GM12878 (cell line): ENCODE data around the gene CCDC106. TPM values are rescaled to one million over a fixed set of nuclear protein-coding genes. Genes with fewer than 3 reads are reported as not detected.

Experiments
- ATAC-seq: fragments of 200-7000 bp; cut with Tn5 transposase; 3 replicates; pipeline ENCODE4 v1.9.1; 2020; ENCODE audit warnings: mild to moderate bottlenecking, moderate library complexity
- BruUV-seq: library from RNA; stranded (reverse); fragments of 400-500 nt; replicated peaks from 2 replicates; lab custom pipeline; 2021; lab: Mats Ljungman, UMichigan
- CTCF ChIA-PET: fragments of 300-600 bp; sonication (Branson Sonifier 250); formaldehyde crosslinking; extraction: SDS; loops from one replicate; lab custom pipeline; 2021; ENCODE audit warnings: inconsistent platforms; lab: Yijun Ruan, JAX
- POLR2A ChIA-PET: fragments of 350-600 bp; formaldehyde crosslinking; extraction: SDS; loops from one replicate; lab custom pipeline; 2021; ENCODE audit warnings: inconsistent platforms; lab: Charles Lee
- RAD21 ChIA-PET: fragments of 300-600 bp; sonication (Branson Sonifier 250); formaldehyde crosslinking; loops from one replicate; lab custom pipeline; 2023; ENCODE audit warnings: antibody characterized with exemption; ENCODE audit not compliant: unreplicated experiment; lab: Charles Lee
- SMC1A ChIA-PET: fragments of 300-600 bp; sonication (Branson Sonifier 250); formaldehyde crosslinking; loops from one replicate; lab custom pipeline; 2023; ENCODE audit not compliant: unreplicated experiment, uncharacterized antibody; lab: Charles Lee
- DNase-seq: peaks from one replicate; pipeline ENCODE4 v3.0.0-alpha.2; 2011; ENCODE audit warnings: low read depth, low spot score
- FAIRE-seq: peaks from 3 replicates; lab custom pipeline; 2011; peaks lifted over from hg19 to GRCh38; lab: Jason Lieb, UNC
- H2AFZ ChIP-seq: 2 replicates; pipeline ENCODE4 v1.6.0; 2011; ENCODE audit warnings: low read depth, low read length, control low read depth; ENCODE audit not compliant: control insufficient read depth
- H3K27ac ChIP-seq: 2 replicates; pipeline ENCODE4 v1.5.1; 2011; ENCODE audit warnings: control low read depth; ENCODE audit not compliant: control insufficient read depth, insufficient read depth
- H3K27me3 ChIP-seq, 2 experiments: replicated peaks in 1 of 2; 2 replicates each; pipeline versions ENCODE4 v1.6.0 to v1.6.1; 2011; ENCODE audit warnings: low read length in 1 of 2; ENCODE audit not compliant: control insufficient read depth in 2 of 2, insufficient read depth in 2 of 2
- H3K36me3 ChIP-seq, 2 experiments: 2 replicates each; pipeline ENCODE4 v1.5.1; 2011; ENCODE audit warnings: low read length in 1 of 2; ENCODE audit not compliant: control insufficient read depth in 2 of 2, insufficient read depth in 2 of 2
- H3K4me1 ChIP-seq: 2 replicates; pipeline ENCODE4 v1.6.1; 2011; ENCODE audit warnings: mild to moderate bottlenecking, low read length, moderate library complexity, mixed read lengths; ENCODE audit not compliant: control insufficient read depth, insufficient read depth
- H3K4me2 ChIP-seq: 2 replicates; pipeline ENCODE4 v1.6.0; 2011; ENCODE audit warnings: control low read depth; ENCODE audit not compliant: control insufficient read depth, insufficient read depth
- H3K4me3 ChIP-seq: fragments of 200-600 bp; sonication (generic); 2 replicates; pipeline ENCODE4 v1.5.1; 2016
- H3K79me2 ChIP-seq: 2 replicates; pipeline ENCODE4 v1.6.0; 2011; ENCODE audit warnings: low read length; ENCODE audit not compliant: control insufficient read depth, insufficient read depth
- H3K9ac ChIP-seq: 2 replicates; pipeline ENCODE4 v1.8.0; 2011; ENCODE audit warnings: low read length, control low read depth, mixed read lengths; ENCODE audit not compliant: control insufficient read depth, insufficient read depth
- H3K9me3 ChIP-seq: replicated peaks from 3 replicates; pipeline ENCODE4 v1.5.1; 2011; ENCODE audit warnings: mild to moderate bottlenecking, low read length; ENCODE audit not compliant: control insufficient read depth, insufficient read depth
- H4K20me1 ChIP-seq: 2 replicates; pipeline ENCODE4 v1.6.0; 2011; ENCODE audit not compliant: control insufficient read depth, insufficient read depth
- BCLAF1 ChIP-seq: fragments of 450-650 bp; IDR thresholded peaks from 2 replicates; pipeline ENCODE4 v1.6.1; 2017; ENCODE audit warnings: antibody characterized with exemption, mild to moderate bottlenecking, moderate library complexity
- CHD1 ChIP-seq: IDR thresholded peaks from 2 replicates; pipeline ENCODE4 v1.6.1; 2012; ENCODE audit warnings: low read depth, low read length, improper control_type of control experiment
- ESRRA ChIP-seq: IDR thresholded peaks from 2 replicates; pipeline ENCODE4 v1.6.1; 2012; ENCODE audit warnings: mild to moderate bottlenecking, low read length, improper control_type of control experiment
- GABPA ChIP-seq: IDR thresholded peaks from 2 replicates; pipeline ENCODE4 v1.6.1; 2014; ENCODE audit warnings: antibody characterized with exemption, low read depth, mild to moderate bottlenecking, inconsistent platforms
- HDGF ChIP-seq: fragments of 450-650 bp; IDR thresholded peaks from 2 replicates; pipeline ENCODE4 v1.6.1; 2016; ENCODE audit warnings: antibody characterized with exemption
- IKZF1 ChIP-seq: fragments of 450-650 bp; conservative IDR thresholded peaks from 2 replicates; pipeline ENCODE4 v1.6.1; 2017; ENCODE audit warnings: antibody characterized with exemption, mild to moderate bottlenecking
- MXI1 ChIP-seq: fragments of 150-350 bp; IDR thresholded peaks from 2 replicates; pipeline ENCODE4 v1.6.1; 2011; ENCODE audit warnings: low read depth, mild to moderate bottlenecking, inconsistent platforms, low read length, improper control_type of control experiment
- NRF1 ChIP-seq: conservative IDR thresholded peaks from 2 replicates; pipeline ENCODE4 v1.6.1; 2011; ENCODE audit warnings: mild to moderate bottlenecking, low read depth, low read length, improper control_type of control experiment
- SREBF1 ChIP-seq: IDR thresholded peaks from 2 replicates; pipeline ENCODE4 v1.6.1; 2012; ENCODE audit warnings: mild to moderate bottlenecking, low read length
- STAT3 ChIP-seq: IDR thresholded peaks from 2 replicates; pipeline ENCODE4 v1.6.1; 2011; ENCODE audit warnings: low read depth, low read length, improper control_type of control experiment
- WGBS: methylation state at CpG from one replicate; pipeline ENCODE4 v1.1.6; 2016; ENCODE audit warnings: low lambda C conversion rate; ENCODE audit not compliant: insufficient replicate concordance, insufficient coverage; ENCODE audit errors: missing lambda C conversion rate; 5-methylcytosine and 5-hydroxymethylcytosine counted together
- in situ Hi-C: fragments of 300-500 bp; cut with MboI; formaldehyde crosslinking; loops from 9 replicates; pipeline ENCODE4 v1.14.3; 2018; ENCODE audit warnings: mixed read lengths
- intact Hi-C: fragments of 100-400 bp; cut with micrococcal nuclease; formaldehyde crosslinking; loops from one replicate; pipeline ENCODE4 v1.14.2; 2022; ENCODE audit not compliant: unreplicated experiment
- polyA plus RNA-seq, 11 experiments: library from polyadenylated mRNA; depleted of rRNA in 4 of 11; unstranded in 6 of 11; stranded (reverse) in 5 of 11; fragments of >200 nt; fragmentation: Nextera tagmentation in 4 of 11; fragmentation: Illumina TruSeq in 1 of 11; extraction: Ambion mirVana in 4 of 11; extraction: Trizol in 1 of 11; gene quantifications; 1 replicate in 1 of 11; 2 replicates in 10 of 11; pipeline versions ENCODE4 v1.2.1 to v1.2.3, GENCODE V29; 2011 to 2016; ENCODE audit warnings: inconsistent platforms in 2 of 11, missing spikeins in 2 of 11, low read depth in 1 of 11
- total RNA-seq, 4 experiments: library from RNA; depleted of rRNA in 3 of 4; stranded (reverse); fragments of >200 nt in 3 of 4; fragmentation: Illumina TruSeq in 1 of 4; extraction: Trizol in 1 of 4; gene quantifications; 2 replicates each; pipeline versions ENCODE4 v1.2.1 to v1.2.3, GENCODE V29; 2013 to 2021

CCDC106 gene
- total and polyA plus RNA-seq, 10 of the 15 experiments (the other 5 are each of a cell fraction or from before 2014, with no cell fraction given), result 0.04 to 35.9 (median 19.8) TPM

GRCh38 chr19:55618426-55618825 is 29.6 kb upstream of the CCDC106 start:
- SMC1A ChIA-PET, result interaction anchor here (1.4 kb wide), 1 partner anchor 12 kb away, joined by 3 read pairs; no protein-coding TSS in a partner anchor
- intact Hi-C loops (no loop called here), in situ Hi-C loops (no loop called here)
- Histone ChIP-seq H3K27me3 (no peaks in the 10 kb centered on the region), H3K9ac (no peak overlapping the region), H2AFZ (no peak overlapping the region), H3K27ac (no peak overlapping the region), H3K4me1 (no peaks in the 10 kb centered on the region), H4K20me1 (no peaks in the 10 kb centered on the region), H3K9me3 (no peaks in the 10 kb centered on the region; the same call in 1 of the 3 replicates), H3K79me2 (no peaks in the 10 kb centered on the region), H3K36me3 (peaks cover 3 to 12% of the 10 kb centered on the region in 2 experiments; a peak in 3 of 4 replicates), H3K4me3 (no peak overlapping the region), H3K4me2 (no peak overlapping the region)
- CTCF ChIA-PET, result interaction anchor here (1.5 to 2.8 kb wide), 2 partner anchors 12 to 14 kb away, joined by 5 to 12 read pairs; partner anchors contain the start of gene ZNF865
- RAD21 ChIA-PET, result interaction anchor here (0.7 kb wide), 1 partner anchor 72 kb away, joined by 6 read pairs; no protein-coding TSS in a partner anchor
- no peak for ATAC-seq
- no TSS peak for BruUV-seq
- TF ChIP-seq IKZF1 (no peak), STAT3 (no peak), NRF1 (no peak), BCLAF1 (no peak), SREBF1 (no peak), CHD1 (no peak), GABPA (no peak), MXI1 (no peak), ESRRA (no peak), HDGF (no peak)
- POLR2A ChIA-PET, result interaction anchor here (0.6 kb wide), 1 partner anchor 107 kb away, joined by 4 read pairs; no protein-coding TSS in a partner anchor
- no peak for DNase-seq
- no peak for FAIRE-seq
- WGBS, result 70% methylated on average over 7 of the region's 7 CpGs
